C4-2B (cell line): ENCODE results near the gene OR6K6.
A peak's percentile ranks its signal among the peaks of the same experiment; 100 is the strongest.

ENCODE experiments used
- H3K27ac ChIP-seq: fragments of 450-650 bp; 2 replicates; pipeline ENCODE4 v1.5.1; 2017
- CTCF ChIP-seq: fragments of 450-650 bp; conservative IDR thresholded peaks from 2 replicates; pipeline ENCODE4 v1.5.1; 2017; ENCODE audit warnings: mild to moderate bottlenecking
- ZFX ChIP-seq: fragments of 450-650 bp; IDR thresholded peaks from 2 replicates; pipeline ENCODE4 v1.6.1; 2017

The OR6K6 gene

GRCh38 chr1:158771950-158772866, 17.7 kb downstream of the OR6K6 start, which contains the start of gene OR6N1:
OR6N1 (minus strand) TSS chr1:158772195; CDS start chr1:158766682, 5,513 bp downstream.
- TF ChIP-seq CTCF = no peak
- TF ChIP-seq ZFX = no peak
- no peak within 1 kb of the TSS for H3K27ac ChIP-seq

DNA sequence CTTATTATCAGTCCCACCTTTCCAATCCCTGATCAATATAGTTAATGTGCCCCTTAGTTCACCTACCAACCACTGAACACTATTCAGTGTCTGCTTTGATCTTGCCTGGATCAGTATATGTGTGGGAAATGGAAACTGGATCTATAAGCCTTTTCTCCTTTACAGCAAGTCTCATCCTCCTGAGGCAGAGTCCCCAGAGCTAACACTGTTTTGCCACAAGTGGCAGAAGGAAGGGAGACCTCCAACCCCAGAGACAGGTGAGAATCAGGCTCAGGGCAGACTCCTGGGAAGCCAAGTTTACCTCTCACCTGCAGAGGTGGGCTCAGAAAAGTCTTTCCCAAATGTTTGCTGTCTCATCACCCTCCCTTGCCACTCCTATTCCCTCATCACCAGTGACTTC, 26.6 kb downstream of the OR6K6 start, which contains the start of gene OR6N2:
OR6N2 (minus strand) TSS at position 101 of the 400 bp plus-strand sequence. CDS start 3,569 bp downstream, outside the sequence.
- TF ChIP-seq CTCF (no peak), ZFX (no peak)
- no peak within 1 kb of the TSS for H3K27ac ChIP-seq

DNA sequence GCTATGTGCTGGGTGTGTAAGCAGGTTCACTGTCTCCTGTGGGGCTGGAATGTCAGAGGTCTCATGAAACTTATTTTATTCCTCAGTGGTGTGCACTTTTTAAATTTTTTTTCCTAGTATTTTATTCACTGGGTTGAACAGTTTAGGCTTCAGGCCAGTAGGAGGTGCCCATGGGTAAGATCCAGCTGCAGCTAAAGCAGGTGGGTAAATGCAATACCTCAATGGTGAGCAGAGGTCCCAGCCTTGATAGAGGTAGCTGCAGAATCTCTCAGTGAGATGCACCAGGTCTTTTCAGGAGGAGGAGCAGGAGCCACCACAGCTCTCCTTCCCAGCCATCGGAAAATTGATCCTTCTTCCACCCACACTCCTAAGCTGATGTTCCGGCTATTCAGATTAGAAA, 39.1 kb downstream of the OR6K6 start:
- no peak overlapping the region for H3K27ac ChIP-seq
- TF ChIP-seq CTCF = peak; percentile 44
- TF ChIP-seq ZFX = no peak

DNA sequence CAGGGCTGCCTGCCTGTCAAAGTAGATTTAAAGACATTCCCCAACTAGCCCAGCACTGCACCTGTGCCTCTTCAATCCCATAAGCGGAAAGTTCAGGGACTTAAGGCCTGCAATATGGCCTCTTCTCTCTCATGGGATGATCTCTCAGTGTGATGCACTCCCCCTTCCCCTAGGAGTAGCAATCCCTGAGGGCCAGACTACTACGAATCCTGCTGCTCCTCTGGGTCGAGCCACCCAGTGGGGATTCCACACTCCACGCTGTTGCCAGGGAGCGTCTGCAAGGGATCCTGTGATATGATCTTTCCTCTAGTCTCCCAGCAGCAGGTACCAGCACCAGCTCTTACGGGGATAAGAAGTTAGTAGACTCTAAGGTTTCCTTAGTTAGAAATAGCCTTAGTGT, 39.7 kb downstream of the OR6K6 start:
- no peak for TF ChIP-seq CTCF
- no peak for TF ChIP-seq ZFX
- no peak overlapping the region for H3K27ac ChIP-seq

- TF ChIP-seq ZFX (no peak), CTCF (peak; percentile 30)
- no peak overlapping the region for H3K27ac ChIP-seq
Observed at GRCh38 chr1:158798531-158798930, 44.0 kb downstream of the OR6K6 start.

DNA sequence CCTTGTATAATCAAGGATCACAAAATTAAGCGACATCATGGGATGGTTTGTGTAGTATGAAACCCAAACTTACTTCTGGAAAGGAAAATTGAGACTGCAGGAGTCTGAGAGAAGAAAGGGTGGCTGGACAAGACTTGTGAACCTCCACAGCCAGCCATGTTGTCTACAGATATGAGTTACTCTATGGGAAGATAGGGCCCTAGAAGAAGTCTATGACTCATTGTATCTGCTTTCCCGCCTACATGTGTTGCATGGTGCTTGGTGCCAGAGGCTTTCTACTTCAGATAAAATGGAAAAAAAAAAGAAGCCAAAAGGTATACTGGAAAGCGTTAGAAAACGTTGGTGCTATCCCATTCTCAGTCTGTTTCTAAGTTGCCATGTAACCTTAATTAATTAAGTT, 45.2 kb downstream of the OR6K6 start:
- TF ChIP-seq CTCF (no peak), ZFX (no peak)
- no peak overlapping the region for H3K27ac ChIP-seq

GRCh38 chr1:158800526-158800925, 46.0 kb downstream of the OR6K6 start:
- H3K27ac ChIP-seq = no peak overlapping the region

More at GRCh38 chr1:158800526-158800925, 46.0 kb downstream of the OR6K6 start:
- TF ChIP-seq CTCF (no peak), ZFX (no peak)
